ENCODE results near the gene LARP4.

DNA sequence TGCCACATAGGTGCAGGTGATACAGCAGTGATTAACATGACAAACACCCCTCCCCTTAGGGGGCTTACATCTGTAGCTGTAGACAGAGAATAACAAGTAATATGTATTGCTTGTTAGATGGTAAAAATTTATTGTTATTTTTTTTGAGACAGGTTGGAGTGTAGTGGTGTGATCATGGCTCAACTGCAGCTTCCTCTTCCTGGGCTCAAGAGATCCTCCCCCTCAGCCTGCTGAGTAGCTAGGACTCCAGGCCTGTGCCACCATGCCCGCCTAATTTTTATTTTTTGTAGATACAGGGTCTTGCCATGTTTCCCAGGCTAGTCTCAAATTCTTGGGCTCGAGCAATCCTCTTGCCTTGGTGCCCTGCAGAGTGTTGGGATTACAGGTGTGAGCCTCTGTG, 123.9 kb downstream of the LARP4 start:
- TF ChIP-seq MXI1 (IDR thresholded peaks at IDR 0.05; ENCODE audit: borderline replicate concordance, low read depth, low read length): no peak
- TF ChIP-seq CTCF (conservative IDR thresholded peaks at IDR 0.05; ENCODE audit: low read depth, low read length): no peak
- no peak for TF ChIP-seq POLR2A (IDR thresholded peaks at IDR 0.05; ENCODE audit: low read depth, low read length)
- TF ChIP-seq RFX5 (IDR thresholded peaks at IDR 0.05; ENCODE audit: low read depth, low read length): no peak
- TF ChIP-seq RAD21 (IDR thresholded peaks at IDR 0.05; ENCODE audit: low read length): no peak

Data from IMR-90 (cell line).